Myocyte (in vitro differentiated cells): Measurements from ENCODE around the gene C17orf75. TPM values are rescaled to one million over a fixed set of nuclear protein-coding genes. Genes with fewer than 3 reads are reported as not detected.
A peak's percentile ranks its signal among the peaks of the same experiment; 100 is the strongest.
"Not testable (repeated sequence)": the region's sequence is repeated elsewhere in the genome, so short reads cannot be mapped to it uniquely, and the experiment has no call there.

Experiments
- DNase-seq: peaks from one replicate; pipeline ENCODE4 v3.0.0-alpha.2; 2012; ENCODE audit warnings: low read depth
- total RNA-seq: library from RNA; depleted of rRNA; stranded (reverse); fragments of >200 nt; gene quantifications from 2 replicates; pipeline ENCODE4 v1.2.3, GENCODE V29; 2014

C17orf75 gene
- total RNA-seq, 1 donor from 2014 or later = 9.8 TPM

GRCh38 chr17:32345951-32346600 lies 4.1 kb upstream of the C17orf75 start:
- DNase-seq = no peak

- DNase-seq = no peak
Measured at GRCh38 chr17:32342603-32343325, 791 bp upstream of the C17orf75 start.

- peak; percentile 32 for DNase-seq
Measured at GRCh38 chr17:32341141-32341856, 674 bp downstream of the C17orf75 start.

GRCh38 chr17:32335687-32336086 lies 6.3 kb downstream of the C17orf75 start:
- peak; percentile 24 for DNase-seq

GRCh38 chr17:32335046-32335445 lies 6.9 kb downstream of the C17orf75 start:
- DNase-seq = no peak

- DNase-seq = no peak
Measured at GRCh38 chr17:32333187-32333586, 8.8 kb downstream of the C17orf75 start.

- DNase-seq = no peak
Measured at GRCh38 chr17:32331243-32332040, 10.5 kb downstream of the C17orf75 start.

- DNase-seq = no peak
Measured at GRCh38 chr17:32330147-32330546, 11.8 kb downstream of the C17orf75 start.

- DNase-seq = no peak
Measured at GRCh38 chr17:32327911-32328310, 14.1 kb downstream of the C17orf75 start.

GRCh38 chr17:32323811-32324491 lies 18.0 kb downstream of the C17orf75 start:
- peak; percentile 15 for DNase-seq

- DNase-seq = no peak
Measured at GRCh38 chr17:32323046-32323445, 18.9 kb downstream of the C17orf75 start.

- no peak for DNase-seq
Measured at GRCh38 chr17:32320847-32321246, 21.1 kb downstream of the C17orf75 start.

- not testable (repeated sequence) for DNase-seq
Measured at GRCh38 chr17:32320080-32320479, 21.9 kb downstream of the C17orf75 start.

GRCh38 chr17:32319548-32319905 lies 22.4 kb downstream of the C17orf75 start:
- DNase-seq = peak; percentile 68

- DNase-seq = no peak
Measured at GRCh38 chr17:32318071-32318470, 23.9 kb downstream of the C17orf75 start.

- no peak for DNase-seq
Measured at GRCh38 chr17:32317353-32317752, 24.6 kb downstream of the C17orf75 start.

GRCh38 chr17:32316653-32317052 lies 25.3 kb downstream of the C17orf75 start:
- not testable (repeated sequence) for DNase-seq

- no peak for DNase-seq
Measured at GRCh38 chr17:32315171-32315570, 26.8 kb downstream of the C17orf75 start.

GRCh38 chr17:32314636-32315035 lies 27.3 kb downstream of the C17orf75 start:
- no peak for DNase-seq

GRCh38 chr17:32311028-32311536 lies 30.9 kb downstream of the C17orf75 start:
- peak; percentile 17 for DNase-seq

- DNase-seq = no peak
Measured at GRCh38 chr17:32307658-32308057, 34.3 kb downstream of the C17orf75 start.
